Cortex of kidney (tissue), 1 donor: Measurements from ENCODE around the gene DYNC1H1.

Source experiments
- DNase-seq: peaks from one replicate; lab custom pipeline; 2025; lab: John Stamatoyannopoulos, UW

DYNC1H1 gene

DNA sequence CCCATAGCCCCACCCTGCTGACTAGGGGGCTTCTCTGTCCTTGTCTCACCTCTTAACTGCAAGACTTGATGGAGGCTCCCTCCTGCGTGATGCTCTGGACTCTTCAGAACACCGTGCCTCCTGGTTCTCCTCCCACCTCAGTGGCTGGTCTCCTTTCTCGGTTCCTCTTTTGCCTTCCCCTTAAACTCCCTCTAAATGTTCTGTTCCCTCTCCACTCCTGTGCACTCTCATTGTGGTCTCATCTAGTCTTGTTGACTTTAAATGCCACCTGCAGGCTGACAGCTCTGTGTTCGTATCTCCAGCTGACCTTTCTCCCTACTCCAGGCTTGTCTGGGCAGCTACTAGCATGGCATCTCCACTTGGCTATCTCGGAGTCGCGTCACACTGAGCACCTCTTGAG lies 28.3 kb downstream of the DYNC1H1 start:
- no peak for DNase-seq

DNA sequence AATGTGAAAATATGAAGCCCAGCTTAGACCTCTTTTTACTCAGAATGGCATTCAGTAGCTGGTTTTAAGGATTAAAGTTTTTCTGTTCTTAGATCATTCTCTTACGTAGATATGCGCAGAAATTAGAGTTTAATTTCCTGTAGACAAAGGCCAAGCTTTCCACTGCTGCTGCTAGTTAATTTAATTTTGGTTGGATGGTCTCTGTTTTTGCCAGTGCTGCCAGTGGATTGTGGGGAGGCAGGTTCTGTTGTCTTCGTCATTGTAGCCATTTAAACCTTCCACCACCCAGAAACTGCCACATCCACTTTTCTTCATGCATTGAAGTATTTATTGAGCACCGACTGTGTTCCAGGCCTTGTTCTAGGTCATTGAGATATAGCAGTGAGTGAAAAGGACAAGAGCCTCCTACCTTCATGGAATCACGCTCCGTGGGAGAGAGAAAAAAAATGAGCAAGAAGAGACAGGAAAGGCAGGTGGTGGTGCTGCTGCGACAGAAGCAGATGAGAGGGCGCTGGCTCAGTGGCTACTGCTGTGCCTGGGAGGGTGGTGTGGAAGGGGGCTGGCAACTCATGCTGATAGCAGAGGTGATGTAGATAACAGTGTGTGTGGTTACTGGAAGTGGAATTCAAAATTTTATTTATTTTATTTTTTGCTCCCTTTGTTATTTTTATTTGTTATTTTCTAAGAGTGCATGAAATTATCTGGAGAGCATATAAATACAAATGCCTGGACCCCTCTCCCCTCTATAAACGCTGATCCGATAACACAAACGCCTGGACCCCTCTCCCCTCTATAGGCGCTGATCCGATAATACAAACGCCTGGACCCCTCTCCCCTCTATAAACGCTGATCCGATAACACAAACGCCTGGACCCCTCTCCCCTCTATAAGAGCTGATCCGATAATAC lies 33.3 kb downstream of the DYNC1H1 start:
- no peak for DNase-seq

DNA sequence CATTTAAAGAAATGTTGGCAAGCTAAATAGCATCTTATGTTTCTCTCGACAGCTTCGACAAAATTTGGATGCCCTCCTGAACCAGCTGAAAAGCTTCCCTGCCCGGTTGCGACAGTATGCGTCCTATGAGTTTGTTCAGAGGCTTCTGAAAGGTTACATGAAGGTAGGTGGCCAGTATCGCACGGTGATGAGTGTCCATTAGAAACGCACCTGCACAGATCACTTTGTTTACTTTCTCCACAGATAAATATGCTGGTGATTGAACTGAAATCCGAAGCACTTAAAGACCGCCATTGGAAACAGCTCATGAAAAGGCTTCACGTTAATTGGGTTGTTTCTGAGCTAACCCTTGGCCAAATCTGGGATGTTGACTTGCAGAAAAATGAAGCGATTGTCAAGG lies 36.5 kb downstream of the DYNC1H1 start:
- DNase-seq: no peak

DNA sequence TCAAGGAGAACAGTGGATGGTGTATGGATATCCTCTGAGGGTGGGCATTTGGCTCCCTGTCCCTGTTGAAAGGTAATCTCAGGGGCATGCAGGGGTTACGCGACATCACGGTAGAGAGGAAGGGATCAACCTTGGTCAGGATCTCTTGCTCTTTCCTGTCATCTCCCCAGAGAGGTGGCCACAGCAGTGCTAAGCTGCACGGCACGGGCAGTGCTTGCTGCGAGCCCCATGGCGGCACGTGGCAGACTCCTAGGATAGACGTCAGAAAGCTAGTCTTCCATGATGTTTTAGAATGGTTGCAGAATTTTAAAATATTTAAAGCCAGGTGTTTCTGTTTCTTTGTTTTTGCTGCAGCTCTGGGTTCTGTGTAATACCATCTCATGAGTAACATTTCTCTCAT lies 41.0 kb downstream of the DYNC1H1 start:
- DNase-seq: no peak

DNA sequence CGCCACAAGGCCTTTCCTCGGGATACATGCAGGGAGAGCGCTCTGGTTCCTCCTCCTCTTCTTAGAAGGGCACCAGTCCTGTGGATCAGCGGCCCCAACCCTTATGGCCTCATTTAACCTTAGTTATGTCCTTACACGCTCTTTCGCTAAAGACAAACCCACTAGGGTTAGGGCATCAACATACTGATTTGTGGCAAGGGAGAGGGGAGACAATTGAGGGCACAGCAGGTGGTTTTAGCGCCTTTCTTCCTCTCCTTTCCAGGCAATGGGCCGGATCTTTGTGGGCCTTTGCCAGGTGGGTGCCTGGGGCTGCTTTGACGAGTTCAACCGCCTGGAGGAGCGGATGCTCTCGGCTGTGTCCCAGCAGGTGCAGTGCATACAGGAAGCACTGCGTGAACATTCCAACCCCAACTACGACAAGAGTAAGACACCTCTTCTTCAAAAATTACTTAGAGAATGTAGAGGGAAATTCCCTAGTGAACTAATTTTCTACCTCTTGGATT lies 43.6 kb downstream of the DYNC1H1 start:
- no peak for DNase-seq

DNA sequence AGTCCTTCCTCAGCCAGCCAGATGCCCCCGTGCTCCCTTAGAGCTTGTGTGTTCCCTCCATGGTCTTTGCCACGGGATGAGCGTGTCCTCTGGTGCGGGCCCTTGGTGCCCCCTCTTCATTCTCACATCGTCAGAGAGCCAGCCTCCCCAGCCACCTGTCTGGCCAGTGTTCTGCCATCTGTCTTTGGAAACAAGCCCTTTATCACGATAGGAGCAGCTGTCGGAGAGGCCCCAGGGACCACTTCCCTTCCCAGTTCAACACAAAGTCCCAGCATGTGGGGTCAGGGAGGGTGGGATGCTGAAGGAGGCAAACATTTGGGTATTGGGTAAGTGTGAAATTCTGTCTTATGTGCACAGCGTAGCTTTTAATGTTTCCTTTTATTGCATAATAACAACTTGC lies 44.5 kb downstream of the DYNC1H1 start:
- no peak for DNase-seq

DNA sequence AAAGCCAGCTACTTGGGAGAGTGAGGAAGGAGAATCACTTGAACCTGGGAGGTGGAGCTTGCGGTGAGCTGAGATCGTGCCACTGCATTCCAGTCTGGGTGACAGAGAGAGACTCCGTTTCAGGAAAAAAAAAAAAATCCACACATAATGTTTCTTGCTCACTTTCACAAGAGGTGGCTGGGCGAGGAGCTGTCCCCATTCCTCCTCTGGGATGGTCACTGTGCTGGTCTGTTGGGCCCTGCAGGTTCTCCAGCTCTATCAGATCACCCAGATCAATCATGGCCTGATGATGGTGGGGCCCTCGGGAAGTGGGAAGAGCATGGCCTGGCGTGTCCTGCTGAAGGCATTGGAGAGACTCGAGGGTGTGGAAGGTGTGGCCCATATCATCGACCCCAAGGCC lies 47.3 kb downstream of the DYNC1H1 start:
- DNase-seq: no peak

DNA sequence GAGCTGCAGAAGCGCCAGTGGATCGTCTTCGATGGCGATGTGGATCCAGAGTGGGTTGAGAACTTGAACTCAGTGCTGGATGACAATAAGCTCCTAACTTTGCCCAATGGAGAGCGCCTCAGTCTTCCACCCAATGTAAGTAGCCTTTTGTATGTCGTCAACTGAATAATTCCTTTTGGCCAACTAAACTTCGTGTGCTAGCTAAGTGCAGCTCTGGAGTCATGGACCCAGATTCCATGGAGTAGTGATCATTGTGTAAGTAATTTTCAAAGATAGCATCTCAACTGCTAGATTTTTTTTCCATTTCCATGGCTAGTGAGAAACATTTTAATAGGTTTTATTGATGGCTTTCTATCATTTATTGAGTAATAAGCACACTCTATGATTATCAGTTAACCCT lies 48.0 kb downstream of the DYNC1H1 start:
- DNase-seq: no peak

DNA sequence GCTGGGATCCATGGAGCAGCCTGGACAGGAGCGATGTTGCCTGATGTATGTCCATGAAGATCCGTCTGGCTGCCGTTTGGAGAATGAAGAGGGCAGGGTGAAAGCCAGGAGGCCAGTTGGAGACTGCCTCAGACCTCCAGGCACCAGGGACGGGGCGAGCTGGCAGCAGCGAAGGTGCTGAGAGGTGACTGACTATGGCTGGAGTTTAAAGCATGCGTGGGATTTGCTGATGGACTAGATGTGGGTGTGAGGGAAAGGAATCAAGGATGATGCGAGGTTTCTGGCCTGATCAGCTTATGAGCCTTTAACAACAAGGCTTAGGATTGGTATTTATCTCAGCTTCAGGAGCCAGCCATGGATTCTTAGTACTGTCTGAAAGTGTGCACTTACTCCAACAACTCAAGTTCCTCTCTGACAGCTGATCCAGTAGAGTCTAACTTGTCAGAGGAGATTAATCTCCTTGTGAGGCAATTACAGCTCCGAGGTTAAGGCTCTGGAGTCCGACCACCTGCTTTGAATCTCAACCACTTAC lies 49.4 kb downstream of the DYNC1H1 start:
- no peak for DNase-seq

DNA sequence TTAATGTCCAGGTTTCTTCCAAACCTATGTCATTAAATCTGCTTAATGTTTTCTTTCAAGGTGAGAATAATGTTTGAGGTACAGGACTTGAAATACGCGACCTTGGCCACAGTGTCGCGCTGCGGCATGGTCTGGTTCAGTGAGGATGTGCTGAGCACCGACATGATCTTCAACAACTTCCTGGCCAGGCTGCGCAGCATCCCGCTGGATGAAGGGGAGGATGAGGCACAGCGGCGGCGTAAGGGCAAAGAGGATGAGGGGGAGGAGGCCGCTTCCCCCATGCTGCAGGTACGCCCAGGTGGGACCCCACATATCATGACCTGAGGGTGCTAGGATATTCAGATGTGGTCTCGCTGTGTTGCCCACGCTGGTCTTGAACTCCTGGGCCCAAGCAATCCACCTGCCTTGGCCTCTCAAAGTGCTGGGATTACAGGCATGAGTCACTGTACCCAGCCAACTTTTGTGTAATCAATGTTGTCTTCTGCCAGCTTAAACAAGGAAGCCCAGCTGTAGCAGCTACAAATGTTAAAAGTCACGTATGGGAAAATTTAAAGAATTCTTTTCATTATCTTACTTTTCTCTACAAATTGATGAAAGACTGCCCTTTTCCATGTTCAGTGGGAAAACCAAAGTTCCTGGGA lies 50.8 kb downstream of the DYNC1H1 start:
- DNase-seq: no peak

DNA sequence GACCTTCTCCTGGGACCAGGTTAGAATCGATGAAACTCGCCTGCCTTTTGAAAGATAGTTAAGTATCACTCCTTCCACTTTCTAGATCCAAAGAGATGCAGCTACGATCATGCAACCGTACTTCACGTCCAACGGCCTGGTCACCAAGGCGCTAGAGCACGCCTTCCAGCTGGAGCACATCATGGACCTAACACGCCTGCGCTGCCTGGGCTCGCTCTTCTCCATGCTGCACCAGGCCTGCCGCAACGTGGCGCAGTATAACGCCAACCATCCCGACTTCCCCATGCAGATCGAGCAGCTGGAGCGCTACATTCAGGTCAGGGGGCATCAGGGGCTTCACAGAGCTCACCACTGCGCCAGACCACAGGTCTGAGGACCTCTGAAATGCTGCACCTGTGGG lies 51.4 kb downstream of the DYNC1H1 start:
- DNase-seq: no peak

DNA sequence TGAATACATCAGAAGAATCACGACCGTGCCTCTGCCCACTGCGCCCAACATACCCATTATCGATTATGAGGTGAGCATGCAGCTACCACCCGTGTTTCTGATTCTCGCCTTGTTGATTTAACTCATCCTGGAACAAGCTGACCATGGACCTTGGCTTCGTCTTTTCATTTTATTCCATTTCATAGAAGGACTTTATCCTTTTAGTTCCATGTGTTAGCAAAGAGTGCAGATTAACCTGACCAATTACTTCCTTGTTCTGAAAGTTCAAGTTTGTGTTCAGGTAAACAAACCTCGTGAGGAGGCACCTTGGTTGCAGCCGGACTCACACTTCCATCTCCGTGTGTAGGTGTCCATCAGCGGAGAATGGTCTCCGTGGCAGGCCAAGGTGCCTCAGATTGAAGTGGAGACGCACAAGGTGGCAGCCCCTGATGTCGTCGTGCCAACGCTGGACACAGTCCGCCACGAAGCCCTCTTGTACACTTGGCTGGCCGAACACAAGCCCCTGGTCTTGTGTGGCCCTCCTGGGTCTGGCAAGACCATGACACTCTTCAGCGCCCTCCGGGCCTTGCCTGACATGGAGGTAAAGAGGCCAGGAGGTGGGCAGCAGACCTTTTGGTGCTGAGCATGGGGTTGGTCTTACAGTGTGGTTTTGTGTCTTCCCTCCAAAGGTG lies 52.2 kb downstream of the DYNC1H1 start:
- DNase-seq: no peak

DNA sequence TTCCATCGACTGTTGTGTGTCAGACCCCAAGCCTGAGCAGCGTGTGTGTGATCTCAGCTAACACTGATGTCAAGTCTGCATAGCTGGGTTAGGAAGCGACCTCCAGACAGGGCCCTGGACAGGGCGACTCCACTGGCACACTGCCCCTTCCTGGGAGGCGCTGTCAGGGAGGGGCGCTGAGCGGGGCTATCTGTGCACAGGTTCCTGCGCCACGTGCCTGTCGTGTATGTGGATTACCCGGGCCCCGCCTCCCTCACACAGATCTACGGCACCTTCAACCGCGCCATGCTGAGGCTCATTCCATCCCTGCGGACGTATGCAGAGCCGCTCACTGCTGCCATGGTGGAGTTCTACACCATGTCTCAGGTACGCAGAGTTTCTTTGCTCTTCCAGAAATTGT lies 53.9 kb downstream of the DYNC1H1 start:
- DNase-seq: no peak

DNA sequence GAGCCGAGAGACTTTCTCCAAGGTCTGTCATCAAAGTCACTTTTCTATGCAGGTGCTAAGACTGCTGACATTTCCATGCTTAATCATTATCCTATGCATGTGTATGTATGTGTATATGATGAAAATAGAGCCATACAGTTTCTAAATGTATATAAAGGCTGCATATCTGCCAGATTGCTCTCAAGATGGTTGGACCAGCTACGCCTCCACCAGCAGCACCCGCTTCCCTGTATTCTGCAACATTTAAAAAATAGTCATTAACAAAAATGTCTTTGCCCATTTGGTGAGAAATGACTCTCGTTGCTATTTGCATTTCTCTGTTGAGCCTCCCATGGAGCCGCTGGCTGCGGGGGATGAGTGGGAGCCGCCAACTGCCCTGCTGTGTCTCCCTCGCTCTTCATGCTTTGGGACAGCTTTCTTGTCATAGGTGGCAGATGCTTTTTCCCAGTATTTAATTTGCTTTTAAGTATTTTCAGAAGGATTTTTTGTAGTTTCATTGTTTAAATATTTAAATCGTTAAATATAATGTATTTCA lies 54.7 kb downstream of the DYNC1H1 start:
- no peak for DNase-seq

DNA sequence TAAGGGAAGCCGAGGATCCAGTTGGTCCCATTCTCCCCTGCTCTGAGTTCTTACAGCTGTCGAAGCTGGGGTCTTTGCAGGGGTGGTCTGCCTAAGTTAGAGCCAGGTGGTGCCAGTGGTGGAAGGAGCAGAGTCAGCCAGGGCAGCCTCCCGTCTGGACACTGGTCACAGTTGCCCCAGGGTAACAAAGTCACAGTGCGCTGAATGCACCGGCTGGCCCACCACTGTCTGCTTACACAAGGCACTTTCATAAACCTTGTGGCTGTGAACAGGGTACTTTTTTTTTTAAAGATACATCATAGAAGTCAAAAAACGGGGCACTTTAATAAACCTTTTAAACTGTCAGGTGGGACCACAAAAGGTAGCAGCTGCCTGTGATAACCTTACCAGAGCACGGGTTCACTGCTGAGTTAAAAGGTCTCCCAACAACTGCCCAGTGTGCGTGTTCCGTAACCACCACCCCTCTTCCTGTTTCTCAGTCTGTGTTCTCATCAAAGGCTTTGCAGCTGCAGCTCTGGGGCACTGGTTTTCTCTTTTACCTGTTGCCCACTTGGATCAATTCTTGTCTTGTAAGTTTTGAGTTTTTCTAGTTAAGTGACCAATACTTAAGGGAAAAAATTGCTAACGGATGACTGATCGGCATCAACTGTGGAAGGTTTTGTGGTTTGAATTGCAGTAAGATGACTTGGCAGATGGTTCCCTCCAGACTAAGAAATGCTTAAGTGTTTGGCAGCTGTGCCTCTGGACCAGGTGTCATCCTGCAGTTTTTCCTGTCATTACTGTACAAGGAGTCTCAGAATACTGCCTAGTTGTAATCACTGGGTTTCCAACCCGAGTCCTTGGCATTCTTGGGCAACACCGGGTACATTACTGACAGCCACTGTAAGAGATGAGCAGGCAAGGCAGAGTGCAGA lies 55.9 kb downstream of the DYNC1H1 start:
- DNase-seq: no peak

DNA sequence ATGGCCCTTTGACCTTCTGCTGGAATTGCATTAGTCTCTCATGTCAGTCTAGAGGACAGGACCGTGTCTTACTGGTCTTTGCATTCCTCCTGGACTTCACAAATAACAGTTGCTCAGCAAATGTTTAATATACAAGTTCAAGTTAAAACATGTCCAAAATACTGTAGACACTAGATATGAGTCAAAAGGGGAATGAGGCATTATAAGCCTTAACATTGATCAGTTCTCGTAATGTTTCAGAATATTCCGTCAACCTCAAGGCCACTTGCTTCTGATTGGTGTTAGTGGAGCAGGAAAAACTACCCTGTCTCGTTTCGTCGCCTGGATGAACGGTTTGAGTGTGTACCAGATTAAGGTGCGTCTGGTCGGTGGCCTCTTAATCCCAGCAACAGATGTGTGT lies 62.6 kb downstream of the DYNC1H1 start:
- DNase-seq: no peak

DNA sequence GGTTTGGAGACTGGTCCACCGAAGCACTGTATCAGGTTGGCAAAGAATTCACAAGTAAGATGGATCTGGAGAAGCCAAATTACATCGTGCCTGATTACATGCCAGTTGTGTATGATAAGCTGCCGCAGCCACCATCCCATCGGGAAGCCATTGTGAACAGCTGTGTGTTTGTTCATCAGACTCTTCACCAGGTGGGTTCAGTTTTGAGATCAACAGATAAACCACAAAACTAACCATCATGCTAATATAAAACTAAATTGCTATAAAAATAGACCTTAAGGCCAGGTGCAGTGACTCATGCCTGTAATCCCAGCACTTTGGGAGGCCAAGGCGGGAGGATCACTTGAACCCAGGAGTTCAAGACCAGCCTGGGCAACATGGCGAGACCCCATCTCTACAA lies 63.6 kb downstream of the DYNC1H1 start:
- no peak for DNase-seq

DNA sequence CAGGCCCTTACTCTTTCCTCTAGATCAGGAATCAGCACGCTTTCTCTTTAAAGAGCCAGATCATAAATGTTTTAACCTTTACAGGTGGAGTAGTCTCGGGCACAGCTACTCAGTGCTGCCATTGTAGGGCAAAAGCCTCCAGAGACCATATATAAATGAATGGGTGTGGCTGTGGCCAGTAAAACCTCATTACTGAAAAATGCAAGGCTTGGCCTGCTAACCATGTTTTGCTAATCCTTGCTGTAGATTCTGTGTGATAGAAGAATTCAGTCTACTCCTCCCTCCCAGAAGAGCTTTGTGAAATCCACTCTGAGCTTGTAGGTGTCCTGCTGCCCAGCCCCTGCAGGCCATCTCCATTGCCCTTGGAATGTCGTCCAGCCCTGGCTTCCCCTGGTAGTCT lies 64.4 kb downstream of the DYNC1H1 start:
- no peak for DNase-seq

DNA sequence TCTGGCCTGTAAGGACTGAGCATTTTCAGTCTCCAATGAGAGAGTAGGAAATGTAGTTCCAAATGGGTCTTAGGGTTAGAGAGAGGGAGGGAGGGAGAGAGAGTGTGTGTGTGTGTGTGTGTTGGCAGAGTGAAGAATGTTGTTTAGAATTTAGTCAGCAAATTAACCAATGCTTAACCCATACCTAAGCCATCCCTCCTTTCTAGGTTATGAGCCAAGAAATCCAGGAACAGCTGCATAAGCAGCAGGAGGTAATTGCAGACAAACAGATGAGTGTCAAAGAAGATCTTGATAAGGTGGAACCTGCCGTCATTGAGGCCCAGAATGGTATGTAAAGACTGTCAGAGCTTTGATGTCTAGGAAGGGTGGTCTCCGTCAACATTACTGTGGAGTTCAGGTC lies 65.6 kb downstream of the DYNC1H1 start:
- DNase-seq: no peak

DNA sequence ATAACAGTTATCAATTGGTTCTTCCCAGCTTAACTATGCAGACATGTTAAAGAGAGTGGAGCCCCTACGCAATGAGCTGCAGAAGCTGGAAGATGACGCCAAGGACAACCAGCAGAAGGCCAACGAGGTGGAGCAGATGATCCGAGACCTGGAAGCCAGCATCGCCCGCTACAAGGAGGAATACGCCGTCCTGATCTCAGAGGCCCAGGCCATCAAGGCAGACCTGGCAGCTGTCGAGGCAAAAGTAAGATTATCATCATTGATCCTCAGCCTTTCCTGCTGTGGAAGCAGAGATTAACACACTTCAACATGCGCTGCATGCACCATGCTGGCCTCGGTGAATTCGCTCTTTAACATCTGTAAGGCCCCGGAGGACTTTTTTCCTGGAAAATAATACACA lies 68.9 kb downstream of the DYNC1H1 start:
- DNase-seq: no peak

DNA sequence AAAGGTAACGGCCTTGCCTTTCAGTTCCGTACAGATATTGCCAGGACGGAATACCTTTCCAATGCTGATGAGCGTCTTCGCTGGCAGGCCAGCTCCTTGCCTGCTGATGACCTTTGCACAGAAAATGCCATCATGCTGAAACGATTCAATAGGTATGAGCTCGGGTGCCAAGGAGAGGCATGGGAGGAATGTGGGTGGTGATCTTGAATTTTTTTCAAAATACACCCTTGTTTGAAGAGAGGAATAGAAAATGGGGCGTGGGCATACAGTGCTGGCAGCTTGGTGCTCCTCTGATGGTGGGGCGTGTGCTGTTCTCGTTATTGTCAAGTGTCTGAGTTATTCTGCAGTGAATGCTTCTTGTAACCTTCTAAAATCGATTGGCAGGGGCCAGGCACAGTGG lies 69.9 kb downstream of the DYNC1H1 start:
- DNase-seq: no peak
